Ureter (tissue), 1 donor: Measurements from ENCODE around the gene FLNC. TPM values are rescaled to one million over a fixed set of nuclear protein-coding genes. Genes with fewer than 3 reads are reported as not detected.

Source experiments
- DNase-seq: peaks from one replicate; pipeline ENCODE4 v3.0.0-alpha.2; 2020; ENCODE audit warnings: low spot score
- total RNA-seq: library from RNA; stranded (reverse); gene quantifications from one replicate; pipeline ENCODE4 v1.2.4, GENCODE V29; 2023
- donor health status: DM: yes; HTN: yes; CAD: no.

Gene FLNC
- total RNA-seq, 1 donor from 2014 or later: 84.1 TPM

DNA sequence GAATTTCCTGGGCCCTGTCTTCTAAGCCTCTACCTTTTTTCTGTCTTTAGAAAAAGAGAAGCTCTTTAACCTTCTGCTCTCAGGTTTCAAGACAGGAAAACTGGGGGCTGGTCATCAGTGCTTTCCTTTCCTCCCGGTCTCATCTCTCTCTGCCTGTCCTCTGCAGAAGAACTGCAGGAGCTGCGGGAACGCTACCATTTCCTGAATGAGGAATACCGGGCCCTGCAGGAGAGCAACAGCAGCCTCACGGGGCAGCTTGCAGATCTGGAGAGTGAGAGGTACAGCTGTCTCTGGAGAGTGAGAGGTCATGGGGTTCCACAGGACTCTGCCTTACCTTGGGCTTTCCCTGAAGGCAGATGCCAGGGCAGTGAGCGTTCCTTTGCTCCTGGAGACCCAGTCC, 25.7 kb upstream of the FLNC start:
- no peak for DNase-seq

DNA sequence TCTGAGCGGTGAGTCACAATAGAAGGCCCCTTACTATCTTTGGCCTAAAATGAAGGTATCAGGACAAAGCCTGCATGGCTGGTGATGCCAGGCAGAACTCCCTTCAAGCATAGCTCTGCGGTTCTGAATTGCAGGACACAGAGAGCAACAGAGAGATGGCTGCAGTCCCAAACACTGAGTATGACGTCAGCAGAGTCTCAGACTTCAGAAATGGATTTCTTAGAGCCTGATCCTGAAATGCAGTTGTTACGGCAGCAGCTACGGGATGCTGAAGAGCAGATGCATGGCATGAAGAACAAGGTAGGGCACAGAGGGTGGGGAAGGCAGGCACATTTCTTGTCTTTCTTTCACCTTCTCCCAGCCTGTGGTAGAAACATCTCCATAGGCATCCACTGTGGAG, 25.0 kb upstream of the FLNC start:
- DNase-seq: no peak

DNA sequence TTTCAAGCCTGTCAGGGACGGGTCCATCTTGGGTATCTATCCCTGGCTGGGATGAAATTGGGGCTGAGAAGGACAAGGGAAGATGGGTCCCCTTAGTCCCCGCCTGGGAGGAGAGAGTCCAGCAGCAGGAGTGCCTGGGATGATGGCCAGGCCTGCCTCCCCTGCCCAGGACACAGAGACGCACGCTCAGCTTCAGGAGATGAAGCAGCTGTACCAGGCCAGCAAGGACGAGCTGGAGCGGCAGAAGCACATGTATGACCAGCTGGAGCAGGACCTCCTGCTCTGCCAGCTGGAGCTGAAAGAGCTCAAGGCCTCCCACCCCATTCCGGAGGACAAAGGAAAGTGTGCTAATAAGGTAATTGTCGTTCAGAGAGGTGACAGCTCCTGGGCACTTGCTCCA, 23.0 kb upstream of the FLNC start:
- no peak for DNase-seq

DNA sequence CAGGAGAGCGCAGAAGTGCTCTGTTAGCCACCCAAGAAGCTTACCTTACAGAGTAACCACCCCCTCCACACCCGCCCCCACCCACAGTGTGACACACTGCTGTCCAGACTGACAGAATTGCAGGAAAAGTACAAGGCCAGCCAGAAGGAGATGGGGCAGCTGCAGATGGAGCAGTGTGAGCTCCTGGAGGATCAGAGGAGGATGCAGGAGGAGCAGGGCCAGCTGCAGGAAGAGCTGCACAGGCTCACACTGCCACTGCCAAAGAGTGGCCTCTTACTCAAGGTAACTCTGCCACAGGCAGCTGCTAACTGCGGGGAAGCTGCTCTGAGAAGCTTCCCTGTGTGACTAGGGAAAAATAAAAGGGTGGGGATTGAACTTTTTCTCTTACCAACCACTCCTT, 20.8 kb upstream of the FLNC start:
- DNase-seq: no peak

DNA sequence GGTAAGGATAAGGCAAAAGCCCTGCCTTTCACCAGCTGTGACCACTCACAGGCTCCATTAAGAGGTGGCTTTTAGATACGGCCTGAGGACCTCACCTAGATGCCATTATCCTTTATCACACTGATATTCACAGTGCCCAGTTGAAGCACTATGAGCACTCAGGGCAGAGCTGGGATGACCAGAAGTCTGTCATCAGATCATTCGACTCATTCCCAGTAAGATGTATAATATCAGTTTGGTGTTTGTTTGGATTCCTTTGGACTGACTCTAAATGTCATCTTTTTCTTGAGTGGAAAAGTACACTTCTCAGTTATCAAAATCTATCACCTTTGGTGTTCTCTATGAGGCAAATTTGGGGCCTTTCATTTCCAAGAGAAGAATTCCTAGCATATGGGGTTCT, 19.7 kb upstream of the FLNC start:
- no peak for DNase-seq

DNA sequence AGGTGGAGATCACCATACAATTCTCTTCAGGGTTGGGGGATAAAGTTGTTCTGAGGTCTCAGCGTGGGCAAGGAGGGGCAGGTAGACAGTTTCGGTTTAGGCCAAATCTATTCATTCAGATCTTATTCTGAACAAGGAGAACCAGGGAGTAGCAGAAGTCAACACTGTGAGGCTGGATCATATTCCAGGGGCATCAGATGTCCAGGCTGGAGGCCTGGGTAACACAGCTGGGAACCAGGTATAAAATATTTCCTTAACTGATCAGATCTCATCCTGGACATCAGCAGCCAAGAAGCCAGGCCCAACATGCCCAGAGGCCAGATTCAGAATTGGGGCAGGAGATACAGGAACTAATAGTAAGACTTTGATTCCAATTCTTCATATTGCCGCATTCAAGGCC, 19.2 kb upstream of the FLNC start:
- no peak for DNase-seq

DNA sequence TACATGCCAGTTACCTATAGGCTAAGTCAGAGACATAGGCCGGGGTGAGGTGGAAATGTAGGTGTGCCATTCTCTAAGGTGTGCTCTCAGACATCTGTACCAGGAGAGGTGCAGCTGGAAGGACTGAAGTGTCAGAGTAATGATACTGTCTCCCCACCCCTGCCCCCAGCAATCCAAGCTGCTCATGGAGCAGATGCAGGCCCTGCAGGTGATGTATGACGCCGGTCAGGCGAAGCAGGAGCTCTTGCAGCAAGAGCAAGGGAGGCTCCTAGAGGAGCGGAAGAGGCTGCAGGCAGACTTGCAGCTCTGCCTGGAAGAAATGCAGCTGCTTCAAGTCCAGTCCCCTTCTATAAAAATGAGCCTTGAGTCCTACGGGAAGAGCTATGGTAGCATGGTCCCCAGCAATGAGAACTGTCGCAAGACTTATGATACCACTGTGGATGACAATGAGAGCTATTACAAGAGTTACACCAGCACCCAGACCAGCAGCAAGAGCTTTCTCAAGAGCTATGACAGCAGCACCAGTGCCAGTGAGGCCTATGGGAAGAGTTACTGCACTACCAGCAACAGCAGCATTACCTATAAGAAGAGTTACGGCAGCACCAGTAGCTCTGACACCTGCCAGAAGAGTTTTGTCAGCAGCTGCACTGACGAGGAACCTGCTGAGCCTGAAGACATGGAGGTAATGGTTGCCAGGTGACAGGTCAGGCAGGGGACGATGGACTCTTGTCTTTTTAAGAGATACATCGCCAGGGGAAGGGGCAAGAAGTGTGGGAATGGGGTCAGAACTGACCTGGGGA, 18.4 kb upstream of the FLNC start:
- no peak for DNase-seq

DNA sequence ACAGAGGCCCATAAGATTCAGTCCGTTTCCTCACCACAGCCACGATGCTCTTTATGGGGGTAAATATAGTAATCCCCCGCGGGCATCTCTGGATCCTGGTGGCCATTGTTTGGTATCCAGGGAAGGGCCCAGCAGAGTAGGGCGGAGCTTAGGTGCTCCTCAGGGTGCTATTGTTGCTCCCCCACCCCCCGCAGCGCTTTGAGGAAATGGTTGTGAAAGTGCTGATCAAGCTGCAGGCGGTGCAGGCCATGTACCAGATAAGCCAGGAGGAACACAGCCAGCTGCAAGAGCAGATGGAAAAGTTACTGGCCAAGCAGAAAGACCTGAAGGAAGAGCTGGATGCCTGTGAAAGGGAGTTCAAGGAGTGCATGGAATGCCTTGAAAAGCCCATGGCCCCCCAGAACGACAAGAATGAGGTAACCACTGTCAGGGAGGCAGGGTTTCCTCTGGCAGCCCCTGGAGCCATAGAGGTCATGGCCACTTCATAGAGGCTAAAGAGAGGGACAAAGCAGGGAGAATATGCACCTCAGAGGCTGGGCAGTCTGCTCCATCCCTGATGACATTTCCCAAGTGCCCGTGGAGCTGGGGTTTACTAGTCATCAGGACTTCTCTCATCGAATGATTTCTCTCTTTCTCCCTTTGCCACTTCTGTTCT, 17.6 kb upstream of the FLNC start:
- no peak for DNase-seq

DNA sequence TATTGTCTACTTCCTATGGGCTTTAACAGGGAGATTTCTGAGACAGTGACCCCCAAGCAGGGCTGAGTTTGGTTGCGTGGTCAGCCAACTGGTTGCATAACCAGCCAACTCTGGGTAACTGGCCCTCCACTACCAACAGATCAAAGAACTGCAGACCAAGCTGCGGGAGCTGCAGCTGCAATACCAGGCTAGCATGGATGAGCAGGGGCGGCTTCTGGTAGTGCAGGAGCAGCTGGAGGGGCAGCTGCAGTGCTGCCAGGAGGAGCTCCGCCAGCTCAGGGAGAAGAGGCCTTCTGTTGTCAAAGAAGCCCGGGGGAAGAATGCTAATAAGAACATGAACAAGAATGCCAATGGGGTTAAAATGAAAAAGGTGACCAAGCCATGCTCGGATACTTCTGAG, 15.7 kb upstream of the FLNC start:
- DNase-seq: no peak

DNA sequence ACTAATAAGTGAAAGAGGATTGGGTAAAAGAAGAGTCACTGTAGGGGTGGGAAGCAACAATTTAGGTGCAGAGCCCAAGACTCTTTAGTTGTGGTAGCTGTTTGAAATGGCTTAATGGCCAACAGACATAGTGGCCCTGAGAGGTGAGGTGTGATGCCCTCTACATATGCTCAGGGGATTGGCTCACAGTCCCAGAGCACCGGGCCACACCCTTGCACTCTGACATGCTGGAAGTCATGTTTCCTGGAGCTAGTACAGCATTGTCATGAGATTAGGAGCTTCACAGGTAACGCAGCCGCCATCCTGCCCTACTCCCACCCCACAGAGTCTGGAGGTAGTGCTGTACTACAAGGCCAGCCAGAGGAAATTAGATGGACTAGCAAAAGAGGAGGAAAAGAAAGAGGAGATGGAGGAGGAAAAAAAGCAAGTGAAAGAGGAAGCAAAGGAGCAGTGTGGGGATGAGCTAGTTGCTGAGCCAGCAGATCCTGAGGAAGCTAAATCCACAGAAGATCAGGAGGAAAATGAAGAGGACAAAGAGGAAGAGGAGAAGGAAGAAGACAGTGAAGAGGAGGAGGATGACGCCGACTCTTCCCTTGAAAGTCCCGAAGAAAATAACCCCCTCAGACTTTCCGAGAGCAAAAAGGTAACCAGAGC, 14.8 kb upstream of the FLNC start:
- DNase-seq: no peak

DNA sequence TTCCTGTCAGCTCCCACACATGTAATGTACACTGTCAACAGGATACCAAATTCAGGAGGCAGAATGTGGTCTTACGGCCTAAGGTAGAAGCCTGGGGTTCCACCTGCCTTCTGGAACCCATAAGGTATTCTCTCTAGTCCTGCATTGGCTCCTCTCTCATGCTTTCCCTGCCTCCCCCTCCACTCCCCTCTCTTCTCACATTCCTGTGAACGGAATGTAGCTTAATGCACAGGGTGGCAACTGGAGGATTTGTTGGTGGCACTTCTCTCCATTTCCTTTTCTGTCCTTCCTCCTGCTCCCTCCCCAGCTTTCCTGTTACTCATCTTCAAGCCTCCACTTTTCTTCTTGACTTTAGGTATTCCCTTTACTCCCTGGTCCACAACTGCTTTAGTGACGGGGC, 11.5 kb upstream of the FLNC start:
- no peak for DNase-seq

DNA sequence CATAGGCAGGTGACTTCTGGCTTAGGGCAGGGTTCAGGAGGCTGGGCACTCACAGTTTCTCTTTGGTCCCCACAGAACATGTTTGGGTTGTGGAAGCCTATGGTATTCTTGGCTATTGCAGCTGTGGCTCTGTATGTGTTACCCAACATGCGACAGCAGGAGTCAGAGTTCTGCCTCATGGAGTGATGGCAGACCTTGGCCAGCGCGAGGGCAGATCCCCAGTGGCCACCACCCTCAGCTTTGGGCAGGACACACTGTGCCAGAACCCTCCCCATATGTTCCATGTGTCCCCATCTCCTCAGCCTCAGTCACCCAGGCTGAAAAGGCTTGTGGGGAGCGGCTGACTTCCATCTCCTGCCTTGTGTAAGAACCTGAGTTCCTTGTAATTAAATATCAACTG, 8.5 kb upstream of the FLNC start:
- DNase-seq: no peak

DNA sequence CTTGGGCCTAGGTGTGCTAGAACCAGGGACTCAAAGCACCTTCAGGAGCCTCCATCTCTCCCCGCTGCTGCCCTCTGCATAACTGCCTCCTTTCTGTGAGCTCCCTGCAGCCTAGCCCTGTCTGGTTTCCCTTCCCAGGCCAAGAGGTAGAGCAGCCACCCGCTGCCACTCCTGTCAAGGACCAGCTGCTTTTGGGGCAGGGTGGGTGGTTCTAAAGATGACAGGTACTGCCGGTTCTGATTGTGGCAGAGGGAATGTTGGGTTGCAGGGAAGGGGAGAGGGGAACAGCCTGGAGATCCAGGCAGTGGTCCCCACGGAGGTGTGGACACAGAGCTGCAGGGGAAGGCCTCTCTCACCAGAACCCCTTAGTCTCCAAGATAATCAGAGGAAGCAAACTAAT, 3.7 kb upstream of the FLNC start:
- no peak for DNase-seq

DNA sequence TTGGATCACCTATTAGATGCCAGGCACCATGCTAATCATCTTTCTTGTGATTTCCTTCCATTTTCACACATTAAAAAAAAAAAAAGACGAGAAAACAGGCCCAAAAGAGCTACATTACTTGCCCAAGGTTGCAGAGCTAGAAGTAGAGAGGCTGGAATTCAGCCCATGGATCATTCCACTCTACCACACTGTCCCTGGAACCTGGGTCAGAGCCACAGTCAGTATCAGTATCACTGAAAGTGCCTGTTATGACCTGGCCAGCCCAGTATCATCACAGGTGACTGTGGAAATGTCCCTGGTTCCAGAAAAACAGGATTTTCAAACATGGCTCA, 3.3 kb upstream of the FLNC start:
- no peak for DNase-seq

DNA sequence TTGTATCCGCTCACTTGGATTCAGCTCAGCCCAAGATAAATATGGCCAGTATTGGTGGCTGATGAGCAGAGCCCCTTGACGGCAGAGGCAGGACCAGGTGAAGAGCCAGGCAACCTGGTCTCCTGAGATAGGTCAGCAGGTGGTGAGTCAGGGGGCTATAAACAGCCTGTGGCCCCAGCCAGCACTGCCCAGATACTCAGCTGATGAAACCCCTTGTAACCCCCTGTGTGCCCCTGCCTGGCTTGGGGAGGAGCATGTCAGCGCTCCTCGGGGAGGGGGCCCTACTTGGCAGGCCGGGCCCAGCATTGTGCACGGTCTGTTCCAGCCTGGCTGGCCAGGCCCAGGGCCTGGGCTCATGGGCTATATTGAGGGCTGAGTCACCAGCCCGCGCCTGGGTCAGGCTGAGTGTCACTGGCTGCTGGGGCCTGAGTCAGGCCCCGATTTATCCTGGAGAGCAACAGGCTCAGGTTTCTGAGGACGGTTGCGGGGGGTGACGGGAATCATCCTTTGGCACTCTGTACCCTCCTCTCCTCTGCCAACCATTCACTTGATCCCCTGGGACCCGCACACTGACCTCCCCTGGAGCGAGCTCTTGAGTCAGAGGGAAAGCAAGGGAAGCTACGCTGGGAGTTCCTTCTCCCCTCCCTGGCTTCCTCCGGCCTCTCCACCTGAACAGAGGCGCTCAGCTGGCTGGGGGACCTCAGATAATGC, 2.8 kb upstream of the FLNC start:
- DNase-seq: no peak

DNA sequence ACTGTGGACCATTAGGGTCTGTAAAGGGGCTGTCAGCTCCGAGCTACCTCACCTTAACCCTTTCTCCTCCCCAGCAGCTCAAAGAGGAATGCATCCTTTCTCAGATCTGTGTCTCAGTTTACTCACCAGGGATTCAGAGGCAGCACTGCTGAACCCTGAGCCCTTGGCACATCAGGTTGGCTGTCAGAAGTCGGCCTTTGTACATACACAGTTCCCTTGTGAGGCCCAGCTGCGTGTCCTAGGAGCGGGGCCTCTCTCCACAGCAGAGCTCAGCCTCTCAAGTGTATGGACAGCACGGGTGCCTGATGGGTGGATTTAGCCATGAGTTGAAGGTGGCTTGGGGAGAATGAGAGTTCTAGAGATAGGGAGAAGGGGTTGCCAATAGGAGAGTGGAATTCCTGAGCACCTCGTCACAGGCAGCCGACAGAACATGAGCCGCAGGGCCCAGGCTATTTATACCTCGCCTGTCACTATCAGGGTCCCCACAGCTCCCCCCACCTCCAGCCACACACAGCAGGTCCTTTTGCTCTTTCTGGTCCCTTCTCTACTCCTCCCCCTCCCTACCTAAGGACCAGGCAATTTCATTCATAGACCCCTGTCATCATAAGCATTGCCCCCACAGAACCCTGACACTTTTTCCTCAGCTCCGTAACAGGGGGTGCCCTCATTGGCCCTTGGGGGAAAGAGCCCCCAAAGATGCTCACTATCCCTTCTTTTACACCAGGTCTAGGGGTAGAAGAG, 2.1 kb upstream of the FLNC start:
- DNase-seq: no peak

DNA sequence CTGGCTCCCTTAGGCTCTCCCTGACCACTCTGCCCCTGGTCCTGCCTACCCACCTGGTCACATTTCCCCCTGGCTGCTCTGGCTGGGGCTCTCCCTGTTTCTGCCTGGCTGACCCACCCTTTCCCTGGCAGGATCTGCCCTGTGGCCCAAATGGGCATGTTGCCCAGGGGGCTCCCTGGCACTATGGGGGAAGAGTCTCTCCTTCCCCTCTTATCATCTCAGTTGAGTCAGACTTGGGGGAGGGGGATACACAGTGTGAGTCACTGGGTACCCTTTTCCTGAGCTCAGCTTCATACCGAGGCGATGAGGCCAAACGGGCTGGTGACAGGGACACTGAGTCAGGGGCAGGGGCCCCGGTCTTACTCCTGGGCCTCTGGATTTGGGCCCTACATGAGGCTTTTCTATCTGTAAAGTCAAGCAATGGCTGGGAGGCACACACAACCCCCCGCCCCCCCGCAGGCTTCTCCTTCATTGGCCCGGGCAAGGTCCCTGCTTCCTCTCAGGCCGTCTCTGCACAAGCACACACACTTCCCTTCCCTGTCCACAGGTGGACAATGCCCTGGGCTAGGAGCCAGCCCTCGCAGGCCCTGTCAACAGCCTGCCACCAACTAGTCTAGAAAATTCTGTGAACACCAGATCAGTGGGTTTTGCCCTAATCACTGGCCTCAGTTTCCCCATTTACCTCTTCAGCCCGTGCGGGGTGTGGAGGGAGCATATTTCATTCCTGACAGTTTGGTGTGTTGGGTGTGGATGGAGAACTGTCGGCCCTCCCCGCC, 627 bp upstream of the FLNC start:
- no peak for DNase-seq

DNA sequence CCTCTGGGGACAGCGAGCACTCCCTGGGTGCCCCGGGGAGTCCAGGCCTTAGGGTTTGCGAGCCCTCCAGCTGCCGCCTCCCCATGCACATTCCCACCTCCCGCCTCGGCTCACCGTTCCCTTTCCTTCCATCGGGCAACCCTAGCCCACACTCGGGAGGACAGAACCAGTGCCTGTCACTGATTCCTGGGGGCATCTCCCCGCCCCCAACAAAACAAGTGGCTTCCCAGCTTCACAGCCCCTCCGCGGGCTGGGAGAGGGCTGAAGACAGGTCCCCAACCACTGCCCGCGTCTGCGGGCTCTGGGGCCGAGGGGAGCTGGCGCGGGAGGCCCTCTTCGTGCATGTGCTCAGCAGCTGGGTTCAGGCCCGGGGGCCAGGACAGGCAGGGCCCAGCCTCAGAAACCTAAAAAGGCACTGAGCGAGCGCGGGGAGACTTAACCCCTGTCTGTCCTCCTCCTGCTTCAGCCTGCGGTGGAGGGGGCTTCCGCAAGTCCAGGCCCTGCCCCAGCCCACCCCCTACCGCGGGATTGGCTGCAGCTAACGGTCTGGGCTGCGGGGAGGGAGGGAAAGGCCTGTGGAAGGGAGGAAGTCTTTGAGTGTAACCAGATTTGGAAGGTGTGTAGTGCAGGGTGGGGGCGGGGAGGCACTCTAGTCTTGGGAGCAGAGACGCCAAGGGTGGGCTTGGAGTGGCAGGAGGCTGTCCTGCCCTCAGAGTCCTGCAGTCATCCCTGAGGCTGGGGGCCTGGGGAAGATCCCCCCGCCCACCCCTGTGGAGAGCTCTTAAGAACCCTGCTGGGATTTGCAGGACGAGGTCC, 1.2 kb downstream of the FLNC start:
- peak; percentile 74 for DNase-seq

DNA sequence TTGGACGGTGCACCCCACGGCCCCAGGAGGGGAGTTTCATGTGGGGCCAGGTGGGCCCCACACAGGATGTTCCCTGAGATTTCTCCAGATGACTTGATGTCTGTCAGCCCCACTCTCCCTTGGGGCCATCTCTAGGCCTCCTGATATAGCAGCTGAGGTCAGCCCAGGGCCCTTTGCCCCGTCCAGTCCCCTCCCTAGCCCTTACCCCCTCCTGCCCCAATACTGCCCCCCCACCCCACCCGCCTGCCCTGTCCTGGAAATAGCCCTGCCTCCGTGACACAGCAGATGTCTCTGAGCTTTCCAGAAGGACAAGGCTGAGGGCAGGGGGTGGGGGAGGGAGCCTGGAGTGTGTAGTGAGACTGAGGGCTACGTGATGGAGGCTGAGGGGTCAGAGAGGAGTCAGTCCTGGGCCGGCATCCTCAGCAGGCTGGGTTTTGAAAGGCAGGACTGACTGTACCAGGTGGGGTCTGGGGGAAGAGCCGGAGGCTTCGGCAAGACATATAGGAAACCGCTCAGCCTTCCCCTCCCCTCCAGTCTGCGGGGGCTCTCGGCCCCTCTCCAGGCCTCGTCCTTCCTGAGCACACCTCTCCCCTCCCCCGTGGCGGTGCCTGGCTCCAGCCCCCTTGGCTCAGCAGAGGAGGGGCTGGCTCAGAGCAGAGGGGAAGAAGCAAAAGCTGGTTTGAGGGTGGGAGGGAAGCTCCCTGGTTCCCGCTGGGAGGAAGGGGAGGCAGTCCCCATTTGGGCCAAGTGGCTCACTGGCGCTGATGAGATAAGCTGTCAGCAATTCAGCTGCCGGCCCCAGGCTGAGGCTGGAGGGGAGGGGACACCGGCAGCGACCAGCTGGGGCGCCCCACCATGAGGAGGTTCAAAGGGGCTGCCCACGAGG, 2.0 kb downstream of the FLNC start:
- DNase-seq: no peak

DNA sequence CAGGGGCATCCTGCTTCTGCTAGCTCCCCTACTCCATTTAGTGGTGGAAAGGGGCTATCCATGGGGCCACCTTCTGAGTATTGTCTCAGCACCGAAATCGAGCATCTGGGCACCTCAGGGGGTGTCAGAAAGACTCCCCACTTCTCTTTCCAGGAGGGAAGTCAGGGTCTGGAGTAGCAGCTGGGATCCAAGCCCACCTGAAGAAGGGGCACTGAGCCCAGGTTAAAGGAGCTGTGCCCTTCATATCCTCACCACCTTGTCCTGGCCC, 2.6 kb downstream of the FLNC start:
- no peak for DNase-seq
